Left lobe of liver (tissue), 2 donors: ENCODE measurements around the gene SGK2. TPM values are rescaled to one million over a fixed set of nuclear protein-coding genes. Genes with fewer than 3 reads are reported as not detected.
"Not testable (repeated sequence)": the region's sequence is repeated elsewhere in the genome, so short reads cannot be mapped to it uniquely, and the experiment has no call there.

ENCODE experiments used
- ATAC-seq: fragments of 200-7000 bp; cut with Tn5 transposase; one replicate; pipeline ENCODE4 v1.9.1; 2020; ENCODE audit warnings: mild to moderate bottlenecking, moderate library complexity
- DNase-seq: peaks from one replicate; pipeline ENCODE4 v3.0.0-alpha.2; 2020; ENCODE audit warnings: low spot score
- total RNA-seq: library from RNA; stranded (reverse); gene quantifications from one replicate; pipeline ENCODE4 v1.2.1, GENCODE V29; 2021
- donor health status: DM: no; HTN: no; CAD: no; lungs with moderate emphysema.
- donor health status: DM: no; HTN: yes; CAD: no.

The SGK2 gene
- total RNA-seq, 1 donor from 2014 or later = 81.1 TPM

DNA sequence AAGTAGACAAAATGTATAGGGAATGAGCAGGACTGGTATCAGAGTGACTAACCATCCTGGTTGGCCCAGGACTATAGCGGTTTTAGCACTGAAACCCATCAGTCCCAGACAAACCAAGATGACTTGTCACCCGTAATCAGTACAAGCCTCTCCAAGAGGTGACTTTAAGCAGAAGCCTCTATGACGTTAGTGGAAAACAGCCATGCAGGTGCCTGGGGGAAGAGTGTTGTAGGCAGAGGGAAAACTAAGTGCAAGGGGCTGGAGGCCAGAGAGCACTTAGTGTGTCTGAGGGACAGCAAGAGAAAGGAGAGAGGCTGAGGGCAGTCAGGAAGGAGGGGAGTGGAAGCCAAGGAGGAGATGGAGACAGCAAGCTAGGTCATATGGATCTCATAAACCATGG is 2.1 kb downstream of the SGK2 start:
- ATAC-seq (no peak), DNase-seq (no peak)

DNA sequence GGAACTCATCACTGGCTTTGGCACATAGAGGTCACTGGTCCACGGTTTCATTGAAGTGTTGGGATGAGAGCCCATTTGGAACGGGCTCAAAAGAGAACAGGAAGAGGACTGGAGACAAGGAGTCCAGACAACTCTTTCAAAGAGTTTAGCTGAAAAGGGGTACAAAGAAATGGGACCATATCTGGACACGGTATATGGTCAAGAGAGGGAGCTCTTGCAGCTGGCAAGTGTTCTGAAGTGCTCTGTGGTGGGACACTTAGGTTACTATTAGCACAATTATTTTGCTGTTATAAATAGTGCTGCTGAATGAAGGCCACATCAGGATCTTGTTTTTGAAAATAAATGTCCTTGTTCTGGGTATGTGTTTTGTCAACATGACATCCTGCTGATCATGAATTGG is 4.6 kb downstream of the SGK2 start:
- no peak for ATAC-seq
- no peak for DNase-seq

- DNase-seq (no peak), ATAC-seq (no peak)
These were observed 5.2 kb downstream of the SGK2 start for GRCh38 chr20:43563991-43564390.

DNA sequence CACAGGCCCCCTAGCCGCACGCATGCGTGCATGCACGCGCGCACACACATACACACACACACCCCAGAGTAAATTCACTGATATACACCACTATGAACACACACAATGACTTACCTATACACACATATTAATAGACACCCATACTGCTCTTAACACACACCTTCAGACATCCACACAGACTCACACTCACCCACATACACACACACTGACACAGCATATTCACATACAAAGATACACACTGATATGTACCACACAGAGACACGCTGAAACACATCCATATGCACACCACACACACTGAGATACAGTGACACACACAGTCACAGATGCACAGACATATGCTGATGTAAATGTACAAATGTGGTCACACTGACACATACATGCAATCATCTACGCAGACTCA is 5.6 kb downstream of the SGK2 start:
- no peak for DNase-seq
- ATAC-seq = no peak

DNA sequence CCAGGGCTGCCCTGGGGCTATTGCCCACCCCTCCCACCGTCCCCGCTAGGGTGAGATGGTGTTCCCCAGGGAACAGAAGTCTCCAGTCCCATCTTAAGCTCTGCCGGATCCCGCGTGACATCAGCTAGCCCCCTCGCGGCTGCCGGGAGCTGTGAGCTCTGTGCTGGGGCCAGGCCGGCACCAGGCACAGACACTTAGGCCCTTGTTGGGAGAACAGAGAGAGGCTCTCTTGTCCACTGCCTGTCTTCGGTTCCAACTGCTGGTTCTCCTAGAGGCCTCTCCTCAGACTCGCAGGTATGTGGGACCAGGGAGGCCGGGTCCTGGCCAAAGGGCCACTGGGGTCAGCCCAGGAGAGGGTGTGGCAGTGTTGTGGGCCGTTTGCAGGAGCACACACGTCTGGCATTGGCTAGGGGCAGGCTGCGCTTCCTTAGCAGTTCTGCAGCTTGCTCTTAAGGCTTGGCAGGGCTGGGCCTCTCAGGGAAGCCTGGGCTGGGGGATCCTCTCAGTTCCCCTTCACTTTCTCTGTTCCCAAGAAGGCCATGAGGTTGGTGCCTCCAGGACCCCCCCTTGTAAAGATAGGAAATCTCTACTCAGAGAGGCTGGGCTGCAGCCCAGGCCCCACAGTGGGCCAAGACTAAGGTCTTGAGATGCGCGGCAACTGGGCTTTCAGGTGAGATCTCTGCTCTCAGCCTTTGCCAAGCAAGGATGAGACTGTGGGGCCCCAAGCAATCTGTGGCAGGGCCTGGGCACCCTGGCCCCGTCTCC is 6.3 kb downstream of the SGK2 start:
- ATAC-seq = no peak
- no peak for DNase-seq

DNA sequence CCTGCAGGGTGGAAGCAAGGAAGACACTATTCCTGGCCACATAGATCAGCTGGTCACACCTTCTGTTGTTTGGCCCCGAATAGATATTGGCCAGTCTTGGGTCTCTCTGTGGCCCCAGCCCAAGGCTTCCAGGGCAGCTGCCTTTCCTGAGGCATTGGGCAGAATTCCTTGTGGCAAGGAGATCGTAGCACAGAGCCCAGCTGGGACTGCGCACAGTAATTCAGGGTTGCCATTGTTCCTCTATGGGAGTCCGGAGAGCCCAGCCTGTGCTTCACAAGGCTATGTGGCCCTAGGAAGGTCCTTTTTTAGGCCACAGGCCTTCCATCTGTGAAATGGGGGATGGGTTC is 6.9 kb downstream of the SGK2 start:
- ATAC-seq = no peak
- no peak for DNase-seq

DNA sequence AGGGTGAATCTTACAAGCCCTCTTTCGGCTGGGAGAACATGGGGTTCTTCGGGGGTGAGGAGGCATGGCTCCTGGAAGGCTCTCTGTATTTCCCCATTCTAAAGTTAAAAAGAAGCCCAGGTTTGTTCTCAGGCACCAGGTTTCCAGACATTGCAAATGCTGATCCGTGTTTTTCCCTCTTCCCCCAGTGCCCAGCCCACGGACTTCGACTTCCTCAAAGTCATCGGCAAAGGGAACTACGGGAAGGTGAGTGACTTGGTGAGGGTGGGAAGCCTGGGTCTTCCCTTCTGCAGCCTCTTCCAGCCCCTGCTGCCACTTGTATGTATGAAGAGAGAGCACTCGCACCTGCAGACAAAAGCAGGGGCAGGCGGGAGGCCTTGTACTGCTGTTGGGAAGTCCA is 8.7 kb downstream of the SGK2 start:
- ATAC-seq (no peak), DNase-seq (no peak)

- DNase-seq (no peak), ATAC-seq (no peak)
These were observed 9.9 kb downstream of the SGK2 start for GRCh38 chr20:43568706-43569105.

DNA sequence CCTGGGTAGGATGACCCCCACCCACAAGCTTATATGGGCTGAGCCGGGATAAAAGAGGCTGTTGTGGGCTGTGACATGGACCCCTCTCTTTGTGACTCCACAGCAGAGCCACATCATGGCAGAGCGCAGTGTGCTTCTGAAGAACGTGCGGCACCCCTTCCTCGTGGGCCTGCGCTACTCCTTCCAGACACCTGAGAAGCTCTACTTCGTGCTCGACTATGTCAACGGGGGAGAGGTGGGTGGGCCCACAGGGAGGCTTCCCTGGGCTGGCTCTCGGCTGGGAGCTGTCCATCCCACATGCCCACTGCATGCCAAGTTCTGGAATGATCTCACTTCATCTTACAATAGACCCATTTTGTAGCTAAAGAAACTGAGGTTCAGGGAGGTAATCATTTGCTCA is 10.5 kb downstream of the SGK2 start:
- ATAC-seq (no peak), DNase-seq (no peak)

GRCh38 chr20:43570496-43570895 is 11.7 kb downstream of the SGK2 start:
- peak; percentile 62 for DNase-seq

GRCh38 chr20:43571310-43571709 is 12.5 kb downstream of the SGK2 start:
- DNase-seq (no peak), ATAC-seq (no peak)

More at GRCh38 chr20:43570496-43570895, 11.7 kb downstream of the SGK2 start:
- ATAC-seq = peak; percentile 60

DNA sequence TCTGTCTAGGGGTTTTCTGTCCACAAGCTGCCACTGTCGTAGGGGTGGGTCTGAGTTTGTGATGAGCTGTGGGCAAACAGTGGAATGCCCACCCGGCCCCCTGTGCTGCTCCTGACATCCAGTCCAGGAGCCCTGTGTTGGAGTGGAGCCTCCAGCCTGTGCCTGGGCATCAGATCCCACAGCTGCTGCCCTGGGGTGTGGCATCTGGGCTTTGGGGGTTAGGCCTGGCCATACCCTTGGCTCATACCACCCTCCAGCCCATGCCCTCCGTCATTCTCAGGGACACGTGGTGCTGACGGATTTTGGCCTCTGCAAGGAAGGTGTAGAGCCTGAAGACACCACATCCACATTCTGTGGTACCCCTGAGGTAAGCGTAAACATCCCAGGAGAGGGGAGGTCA is 12.9 kb downstream of the SGK2 start:
- DNase-seq (no peak), ATAC-seq (no peak)

- DNase-seq (no peak), ATAC-seq (no peak)
These were observed 14.1 kb downstream of the SGK2 start for GRCh38 chr20:43572891-43573290.

GRCh38 chr20:43576108-43576507 is 17.3 kb downstream of the SGK2 start:
- DNase-seq = no peak

DNA sequence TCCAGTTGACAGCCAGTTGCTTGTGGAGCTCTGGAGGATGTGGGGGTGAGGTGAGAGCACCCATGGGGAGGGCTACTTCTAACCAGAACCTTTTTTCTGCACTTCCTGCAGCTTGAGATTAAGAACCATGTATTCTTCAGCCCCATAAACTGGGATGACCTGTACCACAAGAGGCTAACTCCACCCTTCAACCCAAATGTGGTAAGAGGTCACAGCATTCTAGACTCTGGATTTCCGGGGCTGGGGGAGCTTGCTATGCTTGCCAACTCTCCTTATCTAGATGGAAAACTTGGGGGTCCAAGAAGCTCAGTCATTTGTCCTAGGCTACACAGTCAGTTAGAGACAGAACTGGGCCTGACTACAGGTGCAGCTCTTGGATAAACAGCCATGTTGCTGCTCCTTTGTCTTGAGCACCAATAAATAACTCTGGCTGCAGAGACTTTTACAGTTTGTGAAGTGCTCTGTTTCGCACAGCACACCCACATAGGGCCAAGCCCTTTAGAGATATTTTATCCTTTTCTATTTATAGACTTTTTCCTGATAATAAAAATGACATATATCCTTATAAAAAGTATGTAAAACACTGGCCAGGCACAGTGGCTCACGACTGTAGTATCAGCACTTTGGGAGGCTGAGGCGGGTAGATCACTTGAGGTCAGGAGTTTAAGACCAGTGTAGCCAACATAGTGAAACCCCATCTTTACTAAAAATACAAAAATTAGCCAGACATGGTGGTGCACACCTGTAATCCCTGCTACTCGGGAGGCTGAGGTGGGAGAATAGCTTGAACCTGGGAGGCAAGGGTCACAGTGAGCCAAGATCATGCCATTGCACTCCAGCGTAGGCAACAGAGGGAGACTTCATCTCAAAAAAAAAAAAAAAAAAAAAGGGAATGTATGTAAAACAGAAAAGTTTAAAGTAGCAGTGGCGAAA is 21.3 kb downstream of the SGK2 start:
- DNase-seq = no peak
- no peak for ATAC-seq

More at GRCh38 chr20:43576108-43576507, 17.3 kb downstream of the SGK2 start:
- no peak for ATAC-seq

GRCh38 chr20:43583133-43583864 is 24.5 kb downstream of the SGK2 start:
- DNase-seq (no peak), ATAC-seq (peak; percentile 6)

GRCh38 chr20:43583982-43584432 is 25.2 kb downstream of the SGK2 start:
- ATAC-seq (peak; percentile 80), DNase-seq (peak; percentile 89)

GRCh38 chr20:43584448-43585136 is 25.8 kb downstream of the SGK2 start:
- DNase-seq = no peak
- peak; percentile 32 for ATAC-seq

DNA sequence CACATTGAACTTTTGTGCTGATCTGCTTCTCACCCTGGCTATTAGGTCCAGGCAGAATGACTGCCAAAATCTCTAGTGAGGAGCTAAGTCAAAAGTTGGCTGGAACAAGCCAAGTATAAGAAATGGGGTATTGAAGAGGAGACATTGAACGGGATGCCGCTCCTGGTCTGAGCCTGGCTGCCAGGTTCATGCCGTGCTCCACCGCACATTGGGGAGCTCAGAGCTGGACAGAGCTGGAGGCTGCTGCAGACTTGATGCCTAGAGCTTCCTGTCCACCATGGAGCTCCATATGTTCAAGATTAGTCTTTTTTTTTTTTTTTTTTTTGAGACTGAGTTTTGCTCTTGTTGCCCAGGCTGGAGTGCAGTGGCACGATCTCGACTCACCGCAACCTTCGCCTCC is 27.8 kb downstream of the SGK2 start:
- DNase-seq (no peak), ATAC-seq (no peak)

DNA sequence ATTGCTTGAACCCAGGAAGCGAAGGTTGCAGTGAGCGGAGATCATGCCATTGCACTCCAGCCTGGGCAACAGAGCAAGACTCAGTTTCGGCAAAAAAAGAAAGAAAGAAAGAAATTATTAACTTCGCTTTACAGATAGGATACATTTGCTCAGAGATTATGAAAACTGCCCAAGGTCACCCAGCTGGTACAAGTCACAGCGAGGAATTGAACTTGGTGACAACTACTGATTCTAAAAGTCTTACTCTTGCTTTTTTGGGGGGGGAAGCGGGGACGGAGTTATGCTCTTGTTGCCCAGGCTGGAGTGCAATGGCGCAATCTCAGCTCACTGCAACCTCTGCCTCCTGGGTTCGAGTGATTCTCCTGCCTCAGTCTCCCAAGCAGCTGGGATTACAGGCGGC is 29.7 kb downstream of the SGK2 start:
- DNase-seq, ATAC-seq: not testable (repeated sequence)

- peak; percentile 34 for ATAC-seq
- no peak for DNase-seq
These were observed 31.2 kb downstream of the SGK2 start for GRCh38 chr20:43590036-43590391.
